Activated CD8-positive, alpha-beta T cell treated with anti-CD3 and anti-CD28 coated beads for 36 hours (primary cell): Measurements from ENCODE around the gene ARHGEF1. TPM values are rescaled to one million over a fixed set of nuclear protein-coding genes. Genes with fewer than 3 reads are reported as not detected.
A peak's percentile ranks its signal among the peaks of the same experiment; 100 is the strongest.
"Not testable (repeated sequence)": the region's sequence is repeated elsewhere in the genome, so short reads cannot be mapped to it uniquely, and the experiment has no call there.

Source experiments
- ATAC-seq: fragments of 200-7000 bp; cut with Tn5 transposase; one replicate; pipeline ENCODE4 v1.10.0; 2021; ENCODE audit warnings: mild to moderate bottlenecking, moderate library complexity
- CTCF ChIA-PET: fragments of 350-600 bp; sonication (Branson Sonifier 250); formaldehyde crosslinking; loops from one replicate; lab custom pipeline; 2021; ENCODE audit warnings: antibody characterized with exemption; lab: Charles Lee
- POLR2A ChIA-PET: fragments of 350-600 bp; sonication (Branson Sonifier 250); formaldehyde crosslinking; loops from one replicate; lab custom pipeline; 2021; ENCODE audit warnings: antibody characterized with exemption; lab: Charles Lee
- DNase-seq: peaks from one replicate; pipeline ENCODE4 v3.0.0-alpha.2; 2020
- H3K27ac Mint-ChIP-seq: one replicate; pipeline ENCODE4 v1.8.0; 2021; ENCODE audit warnings: mild to moderate bottlenecking, mixed read lengths
- H3K27me3 Mint-ChIP-seq: one replicate; pipeline ENCODE4 v1.8.0; 2021; ENCODE audit warnings: mixed read lengths
- H3K36me3 Mint-ChIP-seq: one replicate; pipeline ENCODE4 v1.8.0; 2021; ENCODE audit warnings: low read depth, mixed read lengths
- H3K4me1 Mint-ChIP-seq: one replicate; pipeline ENCODE4 v1.8.0; 2021; ENCODE audit warnings: low read depth, mixed read lengths
- H3K4me3 Mint-ChIP-seq: one replicate; pipeline ENCODE4 v1.8.0; 2021; ENCODE audit warnings: mild to moderate bottlenecking, moderate library complexity, mixed read lengths
- H3K9me3 Mint-ChIP-seq: one replicate; pipeline ENCODE4 v1.8.0; 2021; ENCODE audit warnings: mixed read lengths
- CTCF ChIP-seq: fragments of 200-600 bp; IDR thresholded peaks from one replicate; pipeline ENCODE4 v1.8.0; 2022; ENCODE audit warnings: antibody characterized with exemption, mild to moderate bottlenecking
- intact Hi-C: fragments of 100-400 bp; cut with micrococcal nuclease; formaldehyde crosslinking; loops from one replicate; pipeline ENCODE4 v1.10.0; 2022
- total RNA-seq, 2 experiments: library from RNA; stranded (reverse); gene quantifications; one replicate each; pipeline ENCODE4 v1.2.3, GENCODE V29; 2021

The ARHGEF1 gene
- total RNA-seq, 2 experiments from 2014 or later = 307 to 308 TPM

DNA sequence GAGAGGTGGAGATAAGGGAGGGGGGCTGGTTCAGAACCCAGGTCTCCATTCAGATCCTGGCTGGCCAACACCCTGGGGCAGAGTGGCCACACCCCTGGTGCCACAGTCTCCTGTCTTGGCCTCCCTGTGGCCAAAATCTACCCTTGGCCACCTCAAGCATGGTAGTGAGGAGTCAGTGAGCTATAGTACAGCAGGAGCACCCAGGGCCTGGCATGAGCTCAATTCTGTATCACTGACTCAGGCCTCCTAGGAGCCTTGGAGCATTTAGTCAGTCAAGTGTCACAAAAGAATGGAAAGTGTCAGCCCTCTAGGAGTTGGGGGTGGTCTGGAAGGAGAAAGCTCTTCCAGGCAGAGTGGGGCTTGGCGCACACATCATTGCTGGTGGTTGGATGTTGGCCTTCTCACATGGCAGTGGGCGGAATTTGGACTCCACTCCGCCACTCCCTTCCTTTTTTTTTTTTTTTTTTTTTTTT, 12.5 kb upstream of the ARHGEF1 start:
- TF ChIP-seq CTCF = no peak
- Mint-ChIP-seq H3K27me3 (no peaks in the 10 kb centered on the region), H3K4me3 (peak overlapping the region; percentile 15), H3K27ac (peak overlapping the region; percentile 84), H3K36me3 (peaks cover 50% of the 10 kb centered on the region), H3K9me3 (no peaks in the 10 kb centered on the region), H3K4me1 (peaks cover 75% of the 10 kb centered on the region)
- intact Hi-C loops = loop anchor here (5.0 kb wide), 1 partner anchor 77 kb away; no protein-coding TSS in a partner anchor
- DNase-seq = peak; percentile 56
- ChIA-PET CTCF (interaction anchor here (0.7 to 6.7 kb wide), 5 partner anchors 11 to 87 kb away, joined by 3 to 110 read pairs (median 4); partner anchors contain the start of gene RPS19), POLR2A (interaction anchor here (0.7 to 13.4 kb wide), 10 partner anchors 9 to 182 kb away, joined by 3 to 282 read pairs (median 4); partner anchors contain the start of genes ARHGEF1, RABAC1 and RPS19)
- peak; percentile 10 for ATAC-seq

GRCh38 chr19:41871573-41872383, 11.2 kb upstream of the ARHGEF1 start:
- peaks cover 42% of the 10 kb centered on the region for H3K36me3 Mint-ChIP-seq
- peak overlapping the region; percentile 53 for H3K4me3 Mint-ChIP-seq
- TF ChIP-seq CTCF = no peak

GRCh38 chr19:41872384-41872774, 10.6 kb upstream of the ARHGEF1 start:
- no peaks in the 10 kb centered on the region for H3K27me3 Mint-ChIP-seq
- no peak for ATAC-seq
- no peak overlapping the region for H3K4me3 Mint-ChIP-seq
- H3K27ac Mint-ChIP-seq = peak overlapping the region; percentile 95
- H3K4me1 Mint-ChIP-seq = peaks cover 80% of the 10 kb centered on the region
- POLR2A ChIA-PET = interaction anchor here (1.1 to 13.4 kb wide), 15 partner anchors 11 to 565 kb away, joined by 3 to 282 read pairs (median 6); partner anchors contain the start of genes ARHGEF1, ERFL, RABAC1 and RPS19
- CTCF ChIA-PET = interaction anchor here (0.9 to 6.7 kb wide), 10 partner anchors 9 to 85 kb away, joined by 3 to 110 read pairs (median 12); partner anchors contain the start of genes ARHGEF1, RABAC1 and RPS19
- no peaks in the 10 kb centered on the region for H3K9me3 Mint-ChIP-seq
- peak; percentile 7 for DNase-seq
- peaks cover 39% of the 10 kb centered on the region for H3K36me3 Mint-ChIP-seq
- intact Hi-C loops = loop anchor here (5.0 kb wide), 1 partner anchor 75 kb away; no protein-coding TSS in a partner anchor
- no peak for TF ChIP-seq CTCF

More at GRCh38 chr19:41871573-41872383, 11.2 kb upstream of the ARHGEF1 start:
- peak overlapping the region; percentile 95 for H3K27ac Mint-ChIP-seq
- DNase-seq = peak; percentile 88
- ChIA-PET POLR2A (interaction anchor here (0.6 to 13.4 kb wide), 18 partner anchors 10 to 86 kb away, joined by 3 to 282 read pairs (median 4); partner anchors contain the start of genes ARHGEF1, ERFL, RABAC1 and RPS19), CTCF (interaction anchor here (0.9 to 6.7 kb wide), 9 partner anchors 12 to 86 kb away, joined by 3 to 110 read pairs (median 10); partner anchors contain the start of genes ARHGEF1, RABAC1 and RPS19)
- no peaks in the 10 kb centered on the region for H3K9me3 Mint-ChIP-seq
- no peaks in the 10 kb centered on the region for H3K27me3 Mint-ChIP-seq
- H3K4me1 Mint-ChIP-seq = peaks cover 78% of the 10 kb centered on the region
- ATAC-seq = peak; percentile 68
- intact Hi-C loops = loop anchor here (5.0 kb wide), 1 partner anchor 76 kb away; no protein-coding TSS in a partner anchor

DNA sequence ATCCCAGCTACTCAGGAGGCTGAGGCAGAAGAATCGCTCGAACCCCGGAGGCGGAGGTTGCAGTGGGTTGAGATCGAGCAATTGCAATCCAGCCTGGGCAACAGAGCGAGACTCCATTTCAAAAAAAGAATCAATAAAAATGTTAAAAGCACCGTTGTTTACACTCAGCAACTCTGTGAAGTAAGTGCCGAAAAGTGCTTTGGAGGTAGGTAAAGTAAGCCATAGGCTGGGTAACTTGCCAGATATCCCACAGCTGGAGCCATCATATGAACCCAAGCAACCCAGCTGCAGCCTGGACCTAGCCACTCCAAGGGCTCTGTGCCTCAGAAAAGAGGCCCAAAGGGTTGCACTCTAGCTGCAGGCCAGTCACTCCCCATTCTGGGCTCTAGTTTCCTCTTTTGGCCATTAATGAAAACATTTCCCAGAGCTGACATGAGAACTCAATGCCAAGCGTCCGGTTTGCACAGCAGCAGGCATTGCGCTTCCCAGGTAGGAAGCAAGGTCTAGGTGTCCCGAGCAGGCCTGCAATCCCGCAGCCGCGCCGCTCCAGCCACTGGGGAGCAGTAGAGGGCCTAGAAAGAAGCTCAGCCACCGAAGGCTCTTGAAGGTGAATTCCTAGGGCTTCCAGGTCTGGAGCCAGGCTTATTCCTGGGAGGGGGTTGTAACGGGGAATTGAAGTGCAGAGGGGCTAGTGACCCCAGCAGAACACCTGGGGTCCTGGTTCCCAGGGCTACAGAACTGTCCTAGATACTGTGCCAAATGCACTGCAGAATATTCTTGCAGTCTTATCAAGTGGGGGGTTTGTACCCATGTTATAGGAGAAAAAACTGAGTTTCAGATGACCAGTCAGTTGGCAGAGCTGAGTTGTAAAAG, 10.0 kb upstream of the ARHGEF1 start:
- H3K27ac Mint-ChIP-seq = peak overlapping the region; percentile 95

GRCh38 chr19:41875973-41876372, 7.0 kb upstream of the ARHGEF1 start:
- ATAC-seq, intact Hi-C loops, H3K27me3 Mint-ChIP-seq, H3K9me3 Mint-ChIP-seq: not testable (repeated sequence)
- ChIA-PET POLR2A (interaction anchor here (0.9 to 13.4 kb wide), 7 partner anchors 8 to 70 kb away, joined by 3 to 282 read pairs (median 8); partner anchors contain the start of genes ARHGEF1 and RPS19), CTCF (interaction anchor here (2.4 to 5.9 kb wide), 2 partner anchors 9 to 76 kb away, joined by 12 to 61 read pairs; partner anchors contain the start of gene ARHGEF1)
- peak; percentile 1 for DNase-seq
- Mint-ChIP-seq H3K4me3 (peak overlapping the region; percentile 40), H3K4me1 (peaks cover 74% of the 10 kb centered on the region), H3K27ac (peak overlapping the region; percentile 92), H3K36me3 (peaks cover 20% of the 10 kb centered on the region)

More for the DNA sequence above, 10.0 kb upstream of the ARHGEF1 start:
- Mint-ChIP-seq H3K4me3 (no peak overlapping the region), H3K27me3 (no peaks in the 10 kb centered on the region), H3K36me3 (peaks cover 35% of the 10 kb centered on the region), H3K9me3 (no peaks in the 10 kb centered on the region), H3K4me1 (peaks cover 80% of the 10 kb centered on the region)
- intact Hi-C loops = loop anchor here (5.0 kb wide), 1 partner anchor 74 kb away; no protein-coding TSS in a partner anchor
- peak; percentile 80 for DNase-seq
- peak; percentile 84 for TF ChIP-seq CTCF
- POLR2A ChIA-PET = interaction anchor here (0.6 to 13.4 kb wide), 22 partner anchors 12 to 566 kb away, joined by 3 to 282 read pairs (median 4); partner anchors contain the start of genes ARHGEF1, ERFL, RABAC1 and RPS19
- ATAC-seq = no peak
- CTCF ChIA-PET = interaction anchor here (0.8 to 6.7 kb wide), 17 partner anchors 10 to 87 kb away, joined by 3 to 110 read pairs (median 9); partner anchors contain the start of genes ARHGEF1, RABAC1 and RPS19
